HEK293T (cell line): ENCODE data around the gene TMEM87B.

ENCODE experiments used
- CTCF ChIA-PET: fragments of 350-600 bp; formaldehyde crosslinking; extraction: SDS; loops from one replicate; lab custom pipeline; 2021; ENCODE audit warnings: antibody characterized with exemption, inconsistent platforms; lab: Yijun Ruan, JAX
- POLR2A ChIA-PET: fragments of 350-600 bp; formaldehyde crosslinking; extraction: SDS; loops from one replicate; lab custom pipeline; 2020; ENCODE audit warnings: antibody characterized with exemption, inconsistent platforms; lab: Yijun Ruan, JAX
- DNase-seq: peaks from one replicate; pipeline ENCODE4 v3.0.0; 2012; ENCODE audit warnings: mixed read lengths; ENCODE audit errors: extremely low spot score
- ARNT ChIP-seq: fragments of 450-650 bp; IDR thresholded peaks from 2 replicates; pipeline ENCODE4 v1.6.1; 2017; ENCODE audit warnings: mild to moderate bottlenecking
- BHLHE40 ChIP-seq: fragments of 450-650 bp; IDR thresholded peaks from 2 replicates; pipeline ENCODE4 v1.6.1; 2016; ENCODE audit warnings: mild to moderate bottlenecking, moderate library complexity, borderline replicate concordance
- CTBP1 ChIP-seq: fragments of 450-650 bp; IDR thresholded peaks from 2 replicates; pipeline ENCODE4 v1.6.1; 2016; ENCODE audit warnings: borderline replicate concordance
- ELF4 ChIP-seq: fragments of 450-650 bp; IDR thresholded peaks from 2 replicates; pipeline ENCODE4 v1.6.1; 2017; ENCODE audit warnings: antibody characterized with exemption
- FOXA1 ChIP-seq: fragments of 450-650 bp; IDR thresholded peaks from 2 replicates; pipeline ENCODE4 v1.6.1; 2016; ENCODE audit warnings: mild to moderate bottlenecking
- FOXK2 ChIP-seq: fragments of 450-650 bp; IDR thresholded peaks from 2 replicates; pipeline ENCODE4 v1.6.1; 2016; ENCODE audit warnings: mild to moderate bottlenecking
- FOXM1 ChIP-seq: fragments of 450-650 bp; IDR thresholded peaks from 2 replicates; pipeline ENCODE4 v1.6.1; 2017; ENCODE audit warnings: mild to moderate bottlenecking, borderline replicate concordance
- HDGF ChIP-seq: fragments of 450-650 bp; IDR thresholded peaks from 2 replicates; pipeline ENCODE4 v1.6.1; 2017; ENCODE audit warnings: antibody characterized with exemption, borderline replicate concordance
- L3MBTL2 ChIP-seq: fragments of 450-650 bp; conservative IDR thresholded peaks from 2 replicates; pipeline ENCODE4 v1.6.1; 2016; ENCODE audit warnings: mild to moderate bottlenecking
- LEF1 ChIP-seq: fragments of 450-650 bp; IDR thresholded peaks from 2 replicates; pipeline ENCODE4 v1.6.1; 2017; ENCODE audit warnings: mild to moderate bottlenecking, borderline replicate concordance
- NFRKB ChIP-seq: fragments of 450-650 bp; IDR thresholded peaks from 2 replicates; pipeline ENCODE4 v1.6.1; 2016; ENCODE audit warnings: mild to moderate bottlenecking, moderate library complexity
- SP1 ChIP-seq: fragments of 450-650 bp; IDR thresholded peaks from 2 replicates; pipeline ENCODE4 v1.6.1; 2017
- SUZ12 ChIP-seq: fragments of 450-650 bp; IDR thresholded peaks from 2 replicates; pipeline ENCODE4 v1.6.1; 2016; ENCODE audit warnings: mild to moderate bottlenecking
- TARDBP ChIP-seq: fragments of 450-650 bp; IDR thresholded peaks from 2 replicates; pipeline ENCODE4 v1.6.1; 2016
- ZNF384 ChIP-seq: fragments of 450-650 bp; IDR thresholded peaks from 2 replicates; pipeline ENCODE4 v1.6.1; 2016
- TF ChIP-seq, protein P1 (sequence below): fragments of 450-650 bp; IDR thresholded peaks from 2 replicates; pipeline ENCODE4 v1.6.1; 2016

TMEM87B gene

GRCh38 chr2:112010751-112011150, 44.3 kb upstream of the TMEM87B start:
- DNase-seq = no peak
- ChIA-PET CTCF (no interaction called here), POLR2A (interaction anchor here (0.6 kb wide), 1 partner anchor 39 kb away, joined by 3 read pairs; no protein-coding TSS in a partner anchor)
- TF ChIP-seq ELF4 = no peak
- no peak for TF ChIP-seq FOXK2
- TF ChIP-seq CTBP1 = no peak
- no peak for TF ChIP-seq NFRKB
- TF ChIP-seq FOXM1 = no peak
- TF ChIP-seq SP1 = no peak
- no peak for TF ChIP-seq SUZ12
- TF ChIP-seq BHLHE40 = no peak
- TF ChIP-seq, protein P1, sequence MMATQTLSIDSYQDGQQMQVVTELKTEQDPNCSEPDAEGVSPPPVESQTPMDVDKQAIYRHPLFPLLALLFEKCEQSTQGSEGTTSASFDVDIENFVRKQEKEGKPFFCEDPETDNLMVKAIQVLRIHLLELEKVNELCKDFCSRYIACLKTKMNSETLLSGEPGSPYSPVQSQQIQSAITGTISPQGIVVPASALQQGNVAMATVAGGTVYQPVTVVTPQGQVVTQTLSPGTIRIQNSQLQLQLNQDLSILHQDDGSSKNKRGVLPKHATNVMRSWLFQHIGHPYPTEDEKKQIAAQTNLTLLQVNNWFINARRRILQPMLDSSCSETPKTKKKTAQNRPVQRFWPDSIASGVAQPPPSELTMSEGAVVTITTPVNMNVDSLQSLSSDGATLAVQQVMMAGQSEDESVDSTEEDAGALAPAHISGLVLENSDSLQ = no peak
- TF ChIP-seq HDGF = no peak
- no peak for TF ChIP-seq LEF1
- TF ChIP-seq TARDBP = no peak
- TF ChIP-seq ZNF384 = no peak
- no peak for TF ChIP-seq FOXA1
- TF ChIP-seq L3MBTL2 = no peak

DNA sequence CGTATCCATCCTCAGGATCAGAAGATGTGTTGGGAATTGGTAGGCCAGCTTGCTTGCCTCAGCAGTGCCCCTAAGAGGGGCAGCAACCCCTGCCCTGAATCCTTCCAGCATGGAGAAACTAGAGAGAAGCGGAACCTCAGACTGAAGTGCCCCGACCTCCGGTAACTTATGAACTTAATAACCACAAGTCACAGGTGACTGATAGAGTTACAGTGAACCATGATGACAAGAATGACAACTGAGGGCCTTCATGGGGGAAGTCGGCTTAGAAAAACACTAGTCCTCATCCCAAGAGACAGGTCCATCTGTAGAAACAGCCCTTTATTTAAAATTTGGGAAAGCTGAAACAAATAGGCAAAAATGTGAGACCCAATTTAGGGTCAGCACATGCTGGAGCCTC, 42.5 kb upstream of the TMEM87B start:
- CTCF ChIA-PET = no interaction called here
- TF ChIP-seq NFRKB (no peak), FOXM1 (no peak), LEF1 (no peak), SP1 (no peak), FOXA1 (no peak), TARDBP (no peak), BHLHE40 (no peak), L3MBTL2 (no peak)
- POLR2A ChIA-PET = no interaction called here
- no peak for DNase-seq

DNA sequence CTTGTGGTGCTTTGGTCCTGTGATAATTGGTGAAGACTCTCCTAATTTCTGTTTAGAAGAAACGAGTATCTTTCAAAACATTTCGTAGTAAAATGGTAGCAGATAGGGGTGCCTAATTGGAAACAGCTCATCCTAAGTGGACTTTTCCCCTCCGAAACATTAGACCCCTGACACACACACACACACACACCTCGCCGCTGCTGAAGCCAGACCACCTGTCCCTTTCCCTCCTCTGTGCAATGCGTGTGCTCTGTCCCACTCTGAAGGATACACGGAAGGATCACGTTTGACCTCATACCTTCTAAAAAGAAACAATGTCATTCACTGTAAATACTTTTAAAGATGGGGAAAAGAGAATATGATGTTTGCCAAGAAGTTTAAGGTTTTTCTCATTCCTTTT, 36.2 kb upstream of the TMEM87B start:
- ChIA-PET CTCF (no interaction called here), POLR2A (no interaction called here)
- no peak for DNase-seq
- TF ChIP-seq TARDBP (no peak), CTBP1 (no peak), FOXA1 (no peak), NFRKB (no peak), ZNF384 (no peak), SUZ12 (no peak), ARNT (no peak), HDGF (no peak), L3MBTL2 (no peak), FOXK2 (no peak), BHLHE40 (no peak), FOXM1 (no peak)
- TF ChIP-seq, protein P1 = no peak

GRCh38 chr2:112019569-112019982, 35.5 kb upstream of the TMEM87B start:
- DNase-seq = no peak
- TF ChIP-seq HDGF (no peak), BHLHE40 (no peak), FOXK2 (no peak), ELF4 (no peak), SP1 (no peak), FOXA1 (no peak), CTBP1 (no peak), ZNF384 (no peak)
- ChIA-PET POLR2A (no interaction called here), CTCF (no interaction called here)

DNA sequence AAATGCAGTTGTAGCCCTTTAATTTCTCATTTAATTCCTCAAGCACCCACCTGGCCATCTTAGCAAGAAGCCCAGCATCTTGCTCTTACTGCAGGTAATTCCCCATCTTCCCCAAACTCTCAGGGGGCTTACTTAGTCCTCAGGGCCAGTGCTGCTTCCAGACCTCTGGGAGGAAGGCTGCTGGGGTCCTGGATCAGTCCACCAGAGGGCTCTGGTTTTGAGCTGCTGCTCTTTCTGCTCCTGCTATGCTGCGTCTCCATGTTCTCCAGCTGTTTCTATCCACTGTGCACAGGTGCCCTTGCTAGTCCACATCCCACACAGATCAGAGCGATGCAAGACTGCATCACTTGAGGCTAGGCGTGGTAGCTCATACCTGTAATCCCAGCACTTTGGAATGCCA, 34.5 kb upstream of the TMEM87B start:
- peak; percentile 22 for DNase-seq
- TF ChIP-seq NFRKB = no peak
- TF ChIP-seq FOXM1 = no peak
- TF ChIP-seq, protein P1 = no peak
- no peak for TF ChIP-seq ZNF384
- no peak for TF ChIP-seq SUZ12
- no peak for TF ChIP-seq FOXA1
- no peak for TF ChIP-seq L3MBTL2
- TF ChIP-seq FOXK2 = no peak
- no peak for TF ChIP-seq CTBP1
- TF ChIP-seq BHLHE40 = no peak
- no peak for TF ChIP-seq ARNT
- no peak for TF ChIP-seq LEF1
- no peak for TF ChIP-seq SP1
- no peak for TF ChIP-seq TARDBP
- TF ChIP-seq HDGF = no peak
- no peak for TF ChIP-seq ELF4
- ChIA-PET POLR2A (no interaction called here), CTCF (interaction anchor here (0.6 kb wide), 2 partner anchors 17 to 19 kb away, joined by 4 read pairs; no protein-coding TSS in a partner anchor)

GRCh38 chr2:112021290-112021689, 33.8 kb upstream of the TMEM87B start:
- TF ChIP-seq, protein P1 = no peak
- TF ChIP-seq FOXA1 (no peak), HDGF (no peak), BHLHE40 (no peak)
- DNase-seq = no peak
- CTCF ChIA-PET = interaction anchor here (1.1 kb wide), 1 partner anchor 462 kb away, joined by 4 read pairs; no protein-coding TSS in a partner anchor
- POLR2A ChIA-PET = no interaction called here
